ENCODE measurements around the gene MALL.
"Not testable (repeated sequence)": the region's sequence is repeated elsewhere in the genome, so short reads cannot be mapped to it uniquely, and the experiment has no call there.

Gene MALL

GRCh38 chr2:110097506-110098220, 18.0 kb downstream of the MALL start:
- no peak for DNase-seq

- DNase-seq, result no peak
Measured at GRCh38 chr2:110095994-110096633, 19.5 kb downstream of the MALL start.

- DNase-seq, result not testable (repeated sequence)
Measured at GRCh38 chr2:110094884-110095534, 20.6 kb downstream of the MALL start.

- not testable (repeated sequence) for DNase-seq
Measured at GRCh38 chr2:110093924-110094323, 21.7 kb downstream of the MALL start.

- DNase-seq, result not testable (repeated sequence)
Measured at GRCh38 chr2:110090164-110090563, 25.5 kb downstream of the MALL start.

- DNase-seq, result not testable (repeated sequence)
Measured at GRCh38 chr2:110083757-110084156, 31.9 kb downstream of the MALL start.

- not testable (repeated sequence) for DNase-seq
Measured at GRCh38 chr2:110083162-110083561, 32.5 kb downstream of the MALL start.

GRCh38 chr2:110078104-110078503, 37.5 kb downstream of the MALL start:
- not testable (repeated sequence) for DNase-seq

- DNase-seq, result not testable (repeated sequence)
Measured at GRCh38 chr2:110075896-110076295, 39.7 kb downstream of the MALL start.

GRCh38 chr2:110069869-110070268, 45.8 kb downstream of the MALL start:
- not testable (repeated sequence) for DNase-seq

GRCh38 chr2:110068153-110068552, 47.5 kb downstream of the MALL start:
- not testable (repeated sequence) for DNase-seq

GRCh38 chr2:110062332-110062731, 53.3 kb downstream of the MALL start:
- not testable (repeated sequence) for DNase-seq

GRCh38 chr2:110060550-110060949, 55.1 kb downstream of the MALL start:
- DNase-seq, result not testable (repeated sequence)

- not testable (repeated sequence) for DNase-seq
Measured at GRCh38 chr2:110059694-110060358, 55.8 kb downstream of the MALL start.

- DNase-seq, result not testable (repeated sequence)
Measured at GRCh38 chr2:110059009-110059693, 56.5 kb downstream of the MALL start.

GRCh38 chr2:110058034-110058433, 57.6 kb downstream of the MALL start:
- DNase-seq, result not testable (repeated sequence)

- DNase-seq, result not testable (repeated sequence)
Measured at GRCh38 chr2:110055819-110056408, 59.7 kb downstream of the MALL start.

- not testable (repeated sequence) for DNase-seq
Measured at GRCh38 chr2:110054521-110055407, 60.9 kb downstream of the MALL start.

GRCh38 chr2:110053688-110054087, 61.9 kb downstream of the MALL start:
- DNase-seq, result not testable (repeated sequence)

- DNase-seq, result not testable (repeated sequence)
Measured at GRCh38 chr2:110052166-110052565, 63.5 kb downstream of the MALL start.

GRCh38 chr2:110050222-110050621, 65.4 kb downstream of the MALL start:
- DNase-seq, result not testable (repeated sequence)
